HEK293T (cell line): ENCODE measurements around the gene NEURL4.

ENCODE experiments used
- ARNT ChIP-seq: fragments of 450-650 bp; IDR thresholded peaks from 2 replicates; pipeline ENCODE4 v1.6.1; 2017; ENCODE audit warnings: mild to moderate bottlenecking
- BHLHE40 ChIP-seq: fragments of 450-650 bp; IDR thresholded peaks from 2 replicates; pipeline ENCODE4 v1.6.1; 2016; ENCODE audit warnings: mild to moderate bottlenecking, moderate library complexity, borderline replicate concordance
- CTBP1 ChIP-seq: fragments of 450-650 bp; IDR thresholded peaks from 2 replicates; pipeline ENCODE4 v1.6.1; 2016; ENCODE audit warnings: borderline replicate concordance
- ELF4 ChIP-seq: fragments of 450-650 bp; IDR thresholded peaks from 2 replicates; pipeline ENCODE4 v1.6.1; 2017; ENCODE audit warnings: antibody characterized with exemption
- FOXA1 ChIP-seq: fragments of 450-650 bp; IDR thresholded peaks from 2 replicates; pipeline ENCODE4 v1.6.1; 2016; ENCODE audit warnings: mild to moderate bottlenecking
- FOXK2 ChIP-seq: fragments of 450-650 bp; IDR thresholded peaks from 2 replicates; pipeline ENCODE4 v1.6.1; 2016; ENCODE audit warnings: mild to moderate bottlenecking
- FOXM1 ChIP-seq: fragments of 450-650 bp; IDR thresholded peaks from 2 replicates; pipeline ENCODE4 v1.6.1; 2017; ENCODE audit warnings: mild to moderate bottlenecking, borderline replicate concordance
- HDGF ChIP-seq: fragments of 450-650 bp; IDR thresholded peaks from 2 replicates; pipeline ENCODE4 v1.6.1; 2017; ENCODE audit warnings: antibody characterized with exemption, borderline replicate concordance
- LEF1 ChIP-seq: fragments of 450-650 bp; IDR thresholded peaks from 2 replicates; pipeline ENCODE4 v1.6.1; 2017; ENCODE audit warnings: mild to moderate bottlenecking, borderline replicate concordance
- NFRKB ChIP-seq: fragments of 450-650 bp; IDR thresholded peaks from 2 replicates; pipeline ENCODE4 v1.6.1; 2016; ENCODE audit warnings: mild to moderate bottlenecking, moderate library complexity
- SP1 ChIP-seq: fragments of 450-650 bp; IDR thresholded peaks from 2 replicates; pipeline ENCODE4 v1.6.1; 2017
- SUZ12 ChIP-seq: fragments of 450-650 bp; IDR thresholded peaks from 2 replicates; pipeline ENCODE4 v1.6.1; 2016; ENCODE audit warnings: mild to moderate bottlenecking
- TARDBP ChIP-seq: fragments of 450-650 bp; IDR thresholded peaks from 2 replicates; pipeline ENCODE4 v1.6.1; 2016
- ZNF384 ChIP-seq: fragments of 450-650 bp; IDR thresholded peaks from 2 replicates; pipeline ENCODE4 v1.6.1; 2016

GRCh38 chr17:7324438-7324779 lies 4.7 kb downstream of the NEURL4 start:
- no peak for TF ChIP-seq SP1
- no peak for TF ChIP-seq NFRKB
- no peak for TF ChIP-seq ELF4
- no peak for TF ChIP-seq BHLHE40
- no peak for TF ChIP-seq FOXA1
- no peak for TF ChIP-seq FOXM1
- no peak for TF ChIP-seq FOXK2
- no peak for TF ChIP-seq TARDBP
- no peak for TF ChIP-seq HDGF
- TF ChIP-seq SUZ12, result no peak
- no peak for TF ChIP-seq ZNF384
- no peak for TF ChIP-seq ARNT
- no peak for TF ChIP-seq LEF1
- TF ChIP-seq CTBP1, result no peak
